Adrenal gland (tissue), 5 donors: Measurements from ENCODE around the gene IFI27L1.

Experiments used
- POLR2A ChIP-seq, 2 donors: fragments of 450-650 bp; IDR thresholded peaks; one replicate each; pipeline ENCODE4 v1.6.1; 2017; ENCODE audit warnings: antibody characterized with exemption in 2 of 2, mild to moderate bottlenecking in 2 of 2, moderate library complexity in 1 of 2
- TF ChIP-seq, protein P1 (sequence below), 6 experiments: fragments of 450-650 bp in 4 of 6; fragments of 200-600 bp in 2 of 6; sonication (generic) in 1 of 6; IDR thresholded peaks; 1 replicate in 5 of 6; 2 replicates in 1 of 6; pipeline versions ENCODE4 v1.5.1 to v1.8.0; 2016 to 2021; ENCODE audit warnings: antibody characterized with exemption in 6 of 6, mild to moderate bottlenecking in 2 of 6, moderate library complexity in 1 of 6
- donor health status: DM: no; HTN: no; CAD: no.

DNA sequence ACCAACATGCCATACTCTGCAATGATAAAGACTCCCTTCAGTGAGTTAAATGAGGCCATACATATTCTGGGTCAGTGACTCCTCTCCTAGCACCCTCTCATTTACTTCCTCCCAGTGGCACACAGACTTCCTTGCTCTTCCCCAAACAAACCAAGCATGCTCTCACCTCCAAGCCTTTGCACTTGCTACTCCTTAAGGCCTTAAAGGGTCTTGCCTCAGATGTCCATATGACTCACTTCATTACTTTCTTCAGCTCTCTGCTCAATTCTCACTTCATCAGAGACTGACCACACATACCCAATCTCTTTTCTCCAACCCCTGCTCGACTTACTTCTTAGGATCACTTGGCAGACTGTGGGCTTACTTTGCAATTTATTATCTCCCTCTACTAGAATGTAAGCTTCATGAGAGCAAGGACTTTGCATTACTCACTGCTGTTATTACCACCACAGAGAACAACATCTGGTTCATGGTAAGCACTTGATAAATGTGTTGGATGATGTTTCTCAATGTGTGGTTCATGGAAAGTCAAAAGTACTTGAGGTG lies 22.9 kb upstream of the IFI27L1 start:
- TF ChIP-seq, protein P1, sequence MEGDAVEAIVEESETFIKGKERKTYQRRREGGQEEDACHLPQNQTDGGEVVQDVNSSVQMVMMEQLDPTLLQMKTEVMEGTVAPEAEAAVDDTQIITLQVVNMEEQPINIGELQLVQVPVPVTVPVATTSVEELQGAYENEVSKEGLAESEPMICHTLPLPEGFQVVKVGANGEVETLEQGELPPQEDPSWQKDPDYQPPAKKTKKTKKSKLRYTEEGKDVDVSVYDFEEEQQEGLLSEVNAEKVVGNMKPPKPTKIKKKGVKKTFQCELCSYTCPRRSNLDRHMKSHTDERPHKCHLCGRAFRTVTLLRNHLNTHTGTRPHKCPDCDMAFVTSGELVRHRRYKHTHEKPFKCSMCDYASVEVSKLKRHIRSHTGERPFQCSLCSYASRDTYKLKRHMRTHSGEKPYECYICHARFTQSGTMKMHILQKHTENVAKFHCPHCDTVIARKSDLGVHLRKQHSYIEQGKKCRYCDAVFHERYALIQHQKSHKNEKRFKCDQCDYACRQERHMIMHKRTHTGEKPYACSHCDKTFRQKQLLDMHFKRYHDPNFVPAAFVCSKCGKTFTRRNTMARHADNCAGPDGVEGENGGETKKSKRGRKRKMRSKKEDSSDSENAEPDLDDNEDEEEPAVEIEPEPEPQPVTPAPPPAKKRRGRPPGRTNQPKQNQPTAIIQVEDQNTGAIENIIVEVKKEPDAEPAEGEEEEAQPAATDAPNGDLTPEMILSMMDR (IDR thresholded peaks at IDR 0.05), result no peak
- TF ChIP-seq POLR2A (IDR thresholded peaks at IDR 0.05), result no peak
